Measurements from ENCODE around the gene DDOST. TPM values are rescaled to one million over a fixed set of nuclear protein-coding genes. Genes with fewer than 3 reads are reported as not detected.

The DDOST gene
- polyA plus RNA-seq (2012; ENCODE audit: insufficient read depth, insufficient read length, low read depth) = 236 TPM

DNA sequence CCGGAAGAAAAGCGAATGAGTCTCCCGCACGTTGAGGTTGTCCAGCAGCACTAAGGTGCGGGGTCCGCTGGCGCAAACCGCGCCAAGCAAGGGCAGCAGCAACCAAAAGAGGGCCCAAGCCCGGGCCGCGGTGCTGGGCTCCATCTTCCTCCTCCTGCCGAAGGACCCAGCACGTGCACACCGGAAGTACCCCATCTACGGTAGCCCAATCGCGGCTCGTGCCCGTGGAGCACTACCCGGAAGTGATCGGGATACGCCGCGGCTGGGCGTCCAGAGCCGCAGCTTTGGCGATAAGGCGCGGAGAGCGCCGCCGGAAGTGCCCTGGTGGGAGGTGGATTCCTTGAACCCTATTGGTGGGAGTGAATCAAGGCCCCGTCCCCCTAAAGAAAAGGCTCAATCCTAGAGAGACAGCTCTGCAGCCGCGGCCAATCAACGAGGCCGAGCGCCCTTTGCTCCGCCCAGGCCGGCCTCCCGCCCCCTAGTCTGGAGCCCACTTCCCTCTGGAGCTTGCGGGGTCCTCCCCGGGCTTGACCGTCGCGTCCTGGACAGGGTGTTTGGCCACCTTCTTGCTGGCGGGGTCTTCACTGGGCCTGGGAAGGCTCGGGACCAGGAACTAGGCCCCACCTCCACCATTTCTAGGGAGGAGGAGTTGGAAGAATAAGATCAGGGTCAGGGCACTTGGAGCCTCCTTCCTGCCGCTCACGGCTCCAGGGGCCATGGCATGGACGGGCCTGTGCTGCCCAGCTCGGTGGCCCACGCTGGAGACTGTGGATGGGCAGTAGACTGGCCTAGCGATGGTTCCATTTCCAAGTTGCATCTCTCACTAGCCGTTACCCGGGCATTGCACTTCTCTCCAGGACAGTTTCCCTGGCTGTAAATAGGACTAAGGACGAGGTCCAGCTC lies at the start of gene DDOST:
Gene DDOST (minus strand): TSS at position 163 of the 903 bp plus-strand sequence. CDS start 19 bp downstream, at position 144.
- no peaks in the 10 kb centered on the region for H3K27me3 ChIP-seq
- H3K9me3 ChIP-seq = no peaks in the 10 kb centered on the region
- DNase-seq = peak; percentile 93
- no peaks in the 10 kb centered on the region for H3K4me1 ChIP-seq
- peak within 1 kb of the TSS; percentile 84 for H3K4me3 ChIP-seq (ENCODE audit: low read depth, low read length)
- TF ChIP-seq CTCF (IDR thresholded peaks at IDR 0.05; ENCODE audit: low read depth, low read length) = peak; percentile 35
- H3K36me3 ChIP-seq = no peaks in the 10 kb centered on the region; the same call in 1 of the 2 replicates

GRCh38 chr1:20710469-20711284 lies 49.5 kb upstream of the DDOST start:
- TF ChIP-seq CTCF (IDR thresholded peaks at IDR 0.05; ENCODE audit: low read depth, low read length) = no peak
- H3K4me1 ChIP-seq = no peaks in the 10 kb centered on the region

GRCh38 chr1:20709868-20710267 lies 48.7 kb upstream of the DDOST start:
- Histone ChIP-seq H3K4me1 (no peaks in the 10 kb centered on the region), H3K4me3 (ENCODE audit: low read depth, low read length) (no peak overlapping the region), H3K9me3 (no peaks in the 10 kb centered on the region), H3K36me3 (no peaks in the 10 kb centered on the region), H3K27me3 (no peaks in the 10 kb centered on the region)
- DNase-seq = no peak
- no peak for TF ChIP-seq CTCF (IDR thresholded peaks at IDR 0.05; ENCODE audit: low read depth, low read length)

More at GRCh38 chr1:20710469-20711284, 49.5 kb upstream of the DDOST start:
- no peaks in the 10 kb centered on the region for H3K9me3 ChIP-seq
- no peaks in the 10 kb centered on the region for H3K36me3 ChIP-seq
- no peak for DNase-seq
- no peaks in the 10 kb centered on the region for H3K27me3 ChIP-seq
- H3K4me3 ChIP-seq (ENCODE audit: low read depth, low read length) = no peak overlapping the region

GRCh38 chr1:20708891-20709290 lies 47.7 kb upstream of the DDOST start:
- Histone ChIP-seq H3K27me3 (no peaks in the 10 kb centered on the region), H3K4me1 (no peaks in the 10 kb centered on the region), H3K36me3 (no peaks in the 10 kb centered on the region), H3K4me3 (ENCODE audit: low read depth, low read length) (no peak overlapping the region), H3K9me3 (no peaks in the 10 kb centered on the region)
- DNase-seq = no peak
- no peak for TF ChIP-seq CTCF (IDR thresholded peaks at IDR 0.05; ENCODE audit: low read depth, low read length)

DNA sequence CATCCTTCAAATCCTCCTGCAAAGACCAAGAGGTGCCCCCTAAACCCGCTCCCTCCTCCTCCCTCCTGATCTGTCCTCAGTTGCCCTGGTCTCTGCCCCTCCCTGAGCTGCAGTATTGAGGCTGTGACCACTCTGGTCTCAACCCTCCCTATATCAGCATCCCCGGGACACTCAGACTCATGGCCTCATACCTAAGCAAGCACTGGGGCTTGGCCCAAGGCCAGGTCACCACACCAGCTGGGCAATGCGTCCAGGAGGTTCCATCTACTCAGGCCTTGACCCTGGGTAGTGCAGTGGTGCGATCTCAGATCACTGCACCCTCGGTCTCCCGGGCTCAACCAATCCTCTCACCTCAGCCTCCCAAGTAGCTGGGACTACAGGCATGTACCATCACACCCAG lies 46.9 kb upstream of the DDOST start:
- no peaks in the 10 kb centered on the region for H3K36me3 ChIP-seq
- H3K4me3 ChIP-seq (ENCODE audit: low read depth, low read length) = no peak overlapping the region
- H3K4me1 ChIP-seq = no peaks in the 10 kb centered on the region
- DNase-seq = no peak
- TF ChIP-seq CTCF (IDR thresholded peaks at IDR 0.05; ENCODE audit: low read depth, low read length) = no peak
- no peaks in the 10 kb centered on the region for H3K9me3 ChIP-seq
- no peaks in the 10 kb centered on the region for H3K27me3 ChIP-seq
